GM19328 (cell line): ENCODE measurements around the gene FARSA.
"Not testable (repeated sequence)": the region's sequence is repeated elsewhere in the genome, so short reads cannot be mapped to it uniquely, and the experiment has no call there.

Source experiments
- ATAC-seq: cut with Tn5 transposase; IDR thresholded peaks from one replicate; pipeline ENCODE4 v1.9.1; 2021; ENCODE audit warnings: mild to moderate bottlenecking, moderate library complexity; ENCODE audit not compliant: unreplicated experiment

The FARSA gene

DNA sequence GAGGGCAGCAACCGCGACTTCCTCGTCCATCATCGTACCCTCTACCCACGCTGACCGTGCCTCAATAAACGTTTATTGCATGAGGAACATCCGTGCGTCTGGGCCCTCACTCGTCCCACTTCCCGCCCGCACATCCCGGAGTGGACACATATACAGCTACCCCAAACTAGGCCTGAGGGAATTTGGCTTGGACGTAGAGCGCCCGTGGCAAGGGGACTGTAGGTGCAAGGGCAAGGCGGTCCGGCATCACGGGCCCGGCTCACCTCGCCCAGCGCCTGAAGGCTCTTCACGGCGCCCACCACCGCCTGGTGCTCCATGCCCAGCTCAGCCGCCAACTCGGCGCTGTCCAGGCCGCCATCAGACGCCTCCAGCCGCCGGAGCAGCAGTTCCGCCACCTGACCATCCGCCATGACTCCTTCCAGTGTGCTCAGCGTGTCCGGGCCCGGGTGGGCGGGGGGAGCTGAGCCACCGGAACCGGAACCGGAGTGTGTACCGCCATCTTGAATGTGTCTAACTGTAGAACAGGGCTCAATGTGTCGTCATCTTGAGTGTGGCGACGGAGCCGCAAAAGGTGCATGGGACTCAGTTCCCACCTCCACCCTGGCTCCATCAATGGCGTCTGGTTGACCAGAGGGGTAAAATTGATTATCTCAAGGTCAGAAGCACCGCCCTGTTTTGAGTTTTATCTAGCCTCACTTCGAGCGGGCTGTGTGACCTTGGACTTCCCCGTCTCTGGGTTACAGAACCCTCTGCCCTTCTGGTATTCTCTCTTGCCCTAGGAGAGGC is at the start of gene FARSA:
FARSA (minus strand) TSS at position 425 of the 786 bp plus-strand sequence; CDS start at position 410, 15 bp downstream.
- peak; percentile 41 for ATAC-seq

DNA sequence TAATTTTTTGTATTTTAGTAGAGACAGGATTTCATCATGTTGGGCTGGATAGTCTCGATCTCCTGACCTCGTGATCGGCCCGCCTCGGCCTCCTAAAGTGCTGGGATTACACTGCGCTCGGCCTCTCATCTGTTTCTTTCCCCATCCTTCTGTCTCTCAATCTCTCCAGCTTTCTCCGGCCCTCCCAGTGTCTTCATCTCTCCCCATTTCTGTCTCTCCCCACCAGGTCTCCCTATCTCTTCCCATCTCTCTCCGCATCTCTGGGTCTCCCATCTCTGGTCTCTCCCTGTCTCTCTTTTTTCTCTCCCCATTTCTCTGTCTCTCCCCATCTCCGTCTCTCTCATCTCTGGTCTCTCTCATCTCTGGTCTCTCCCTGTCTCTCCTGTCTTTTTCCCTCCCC is 49.6 kb upstream of the FARSA start:
- ATAC-seq = no peak

DNA sequence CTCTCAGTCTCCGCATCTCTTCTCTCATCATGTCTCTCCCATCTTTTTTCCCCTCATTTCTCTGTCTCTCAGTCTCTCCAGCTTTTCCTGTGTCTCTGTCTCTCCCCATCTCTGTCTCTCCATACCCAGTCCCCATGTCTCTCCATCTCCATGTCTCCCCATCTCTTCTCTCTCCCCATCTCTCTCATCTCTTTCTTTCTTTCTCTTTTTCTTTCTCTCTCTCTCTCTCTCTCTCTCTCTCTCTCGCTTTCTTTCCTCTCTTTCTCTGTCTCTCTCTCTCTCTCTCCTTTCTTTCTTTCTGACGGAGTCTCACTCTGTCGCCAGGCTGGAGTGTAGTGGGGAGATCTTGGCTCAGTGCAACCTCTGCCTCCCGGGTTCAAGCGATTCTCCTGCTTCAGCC is 49.1 kb upstream of the FARSA start:
- ATAC-seq = no peak

DNA sequence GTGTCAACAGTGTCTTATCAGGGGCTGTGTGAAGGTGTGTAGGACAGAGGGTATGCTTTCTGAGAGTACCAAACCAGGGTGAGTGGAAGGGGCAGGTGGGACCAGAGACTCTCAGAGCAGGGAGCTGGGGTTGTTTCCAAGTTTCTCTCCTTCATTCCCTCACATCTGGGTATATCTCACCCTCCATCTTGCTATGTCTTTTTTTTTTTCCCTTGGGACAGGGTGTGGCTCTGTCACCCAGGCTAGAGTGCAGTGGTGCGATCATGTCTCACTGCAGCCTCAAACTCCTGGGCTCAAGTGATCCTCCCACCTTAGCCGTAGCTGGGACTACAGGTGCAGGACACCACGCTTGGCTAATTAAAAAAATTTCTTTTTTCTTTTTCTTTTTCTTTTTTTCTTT is 46.5 kb upstream of the FARSA start:
- no peak for ATAC-seq

DNA sequence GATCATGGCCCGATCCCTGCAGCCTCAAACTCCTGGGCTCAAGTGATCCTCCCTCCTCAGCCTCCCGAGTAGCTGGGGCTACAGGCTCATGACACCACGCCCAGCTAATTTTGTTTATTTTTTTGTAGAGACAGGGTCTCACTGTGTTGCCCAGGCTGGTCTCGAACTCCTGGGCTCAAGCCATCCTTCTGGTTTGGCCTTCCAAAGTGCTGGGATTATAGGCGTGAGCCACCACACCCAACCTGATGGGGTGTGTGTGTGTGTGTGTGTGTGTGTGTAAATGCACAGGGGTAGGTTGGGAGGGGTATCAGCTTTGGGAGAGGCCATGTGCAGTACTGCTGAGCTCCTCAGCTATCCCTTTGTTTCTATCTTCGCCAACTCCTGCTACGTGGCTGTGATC is 42.6 kb upstream of the FARSA start:
- ATAC-seq = not testable (repeated sequence)

DNA sequence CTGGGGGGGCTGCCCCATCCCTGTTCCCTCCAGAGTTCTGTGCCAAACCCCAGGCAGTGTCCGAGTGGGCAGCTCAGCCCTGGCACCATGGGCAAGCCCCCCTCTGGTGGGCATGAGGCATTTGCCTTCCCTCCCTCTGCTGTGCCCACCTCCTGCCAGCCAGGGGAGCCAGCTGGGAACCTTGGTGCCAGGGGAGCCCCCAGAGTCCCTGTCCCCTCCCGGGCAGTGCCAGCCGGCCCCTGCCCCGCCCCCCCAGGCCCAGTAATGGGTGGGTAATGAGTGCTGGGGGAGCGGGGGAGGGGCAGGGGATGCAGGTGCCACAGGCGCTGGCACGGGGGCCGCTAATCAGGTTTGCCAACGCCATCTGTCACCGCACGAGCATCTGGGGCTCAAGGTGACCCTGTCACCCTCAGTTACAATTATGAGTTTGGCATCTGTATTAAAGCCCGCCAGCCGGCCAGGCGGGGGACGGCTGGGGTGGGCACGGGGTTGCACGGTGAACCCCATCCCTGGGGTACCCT is 41.8 kb upstream of the FARSA start:
- ATAC-seq = no peak

DNA sequence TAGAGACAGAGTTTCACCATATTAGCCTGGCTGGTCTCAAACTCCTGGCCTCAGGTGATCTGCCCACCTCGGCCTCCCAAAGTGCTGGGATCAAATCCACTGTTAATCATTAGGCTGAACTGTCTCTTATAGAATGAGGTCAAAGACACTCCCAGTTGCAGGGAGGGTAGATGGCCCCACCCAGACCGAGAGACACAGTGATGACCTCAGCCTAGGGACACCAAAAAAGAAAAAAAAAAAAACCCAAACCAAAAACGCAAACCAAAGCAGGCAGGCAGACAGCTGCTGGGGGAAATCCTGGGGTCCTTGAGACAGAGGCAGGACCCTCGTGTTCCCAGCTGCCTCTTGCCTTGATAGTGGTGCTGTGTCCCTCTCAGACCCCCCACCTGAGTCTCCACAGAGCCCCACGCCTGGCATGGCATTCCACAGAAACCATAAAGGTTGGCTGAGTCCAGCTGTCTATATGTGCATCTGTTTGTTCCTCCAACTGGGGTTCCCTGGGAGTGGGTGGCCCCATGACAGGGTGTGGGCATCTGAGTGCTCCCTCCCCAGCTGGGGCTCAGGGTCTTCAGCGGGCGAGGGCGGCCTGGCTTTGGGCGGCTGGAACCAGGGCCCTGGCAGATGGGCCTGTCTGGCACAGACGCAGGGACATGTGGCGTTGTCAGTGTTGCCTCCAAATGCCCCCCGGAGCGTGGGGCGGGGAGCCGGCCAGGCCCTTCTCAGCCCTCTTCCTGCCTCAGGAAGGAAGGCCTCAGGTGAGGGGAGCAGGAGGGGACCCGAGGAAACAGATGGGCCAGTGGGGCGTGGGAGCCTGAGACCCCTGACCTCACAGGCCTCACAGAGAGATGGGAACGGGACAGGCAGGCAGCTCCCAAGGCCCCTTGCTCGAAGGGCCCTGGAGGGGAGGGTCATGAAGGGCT is 41.0 kb upstream of the FARSA start:
- no peak for ATAC-seq

DNA sequence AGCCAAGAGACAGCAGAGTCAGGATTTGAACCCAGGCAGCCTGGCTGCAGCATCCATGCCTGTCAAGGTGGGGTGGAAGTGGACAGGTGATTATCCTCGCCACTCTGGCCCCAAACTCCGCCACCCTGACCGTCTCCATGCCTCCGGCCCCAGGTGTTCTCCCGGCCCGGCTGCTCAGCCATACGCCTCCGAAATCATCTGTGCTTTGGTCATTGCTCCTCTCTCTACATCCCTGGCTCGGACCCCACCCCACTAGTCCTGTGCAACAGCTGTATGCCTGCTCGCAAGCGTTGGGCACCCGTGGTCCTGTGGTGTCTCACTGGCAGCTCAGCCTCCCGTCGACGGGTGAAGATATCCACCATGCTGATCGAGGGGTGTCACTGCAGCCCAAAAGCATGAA is 39.7 kb upstream of the FARSA start:
- no peak for ATAC-seq

DNA sequence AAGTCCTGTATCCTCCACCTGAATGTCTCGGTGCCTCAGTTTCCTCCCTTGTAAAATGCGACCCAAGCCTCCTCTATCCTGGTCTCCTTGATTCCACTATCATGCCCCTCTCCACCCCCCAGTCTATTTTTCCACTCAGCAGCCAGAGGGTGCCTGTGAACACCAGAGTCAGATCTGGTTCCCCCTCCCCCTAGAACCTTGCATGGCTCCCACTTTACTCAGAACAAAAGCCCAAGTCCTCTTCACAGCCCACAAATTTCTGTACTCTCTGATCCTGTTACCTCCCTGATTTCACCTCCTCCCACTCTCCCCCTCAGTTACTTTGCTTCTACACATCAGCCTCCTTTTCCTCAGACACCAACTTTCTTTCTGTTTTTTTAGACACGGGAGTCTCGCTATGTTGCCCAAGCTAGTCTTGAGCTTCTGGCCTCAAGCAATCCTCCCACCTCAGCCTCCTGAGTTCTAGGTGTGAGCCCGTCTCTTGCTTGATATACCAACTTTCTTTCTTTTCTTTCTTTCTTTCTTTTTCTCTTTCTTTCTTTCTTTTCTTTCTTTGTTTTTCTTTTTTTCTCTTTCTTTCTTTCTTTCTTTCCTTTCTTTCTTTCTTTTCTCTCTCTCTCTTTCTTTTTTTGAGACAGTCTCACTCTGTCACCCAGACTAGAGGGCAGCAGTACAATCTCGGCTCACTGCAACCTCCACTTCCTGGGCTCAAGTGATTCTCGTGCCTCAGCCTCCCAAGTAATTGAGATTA is 36.7 kb upstream of the FARSA start:
- no peak for ATAC-seq

DNA sequence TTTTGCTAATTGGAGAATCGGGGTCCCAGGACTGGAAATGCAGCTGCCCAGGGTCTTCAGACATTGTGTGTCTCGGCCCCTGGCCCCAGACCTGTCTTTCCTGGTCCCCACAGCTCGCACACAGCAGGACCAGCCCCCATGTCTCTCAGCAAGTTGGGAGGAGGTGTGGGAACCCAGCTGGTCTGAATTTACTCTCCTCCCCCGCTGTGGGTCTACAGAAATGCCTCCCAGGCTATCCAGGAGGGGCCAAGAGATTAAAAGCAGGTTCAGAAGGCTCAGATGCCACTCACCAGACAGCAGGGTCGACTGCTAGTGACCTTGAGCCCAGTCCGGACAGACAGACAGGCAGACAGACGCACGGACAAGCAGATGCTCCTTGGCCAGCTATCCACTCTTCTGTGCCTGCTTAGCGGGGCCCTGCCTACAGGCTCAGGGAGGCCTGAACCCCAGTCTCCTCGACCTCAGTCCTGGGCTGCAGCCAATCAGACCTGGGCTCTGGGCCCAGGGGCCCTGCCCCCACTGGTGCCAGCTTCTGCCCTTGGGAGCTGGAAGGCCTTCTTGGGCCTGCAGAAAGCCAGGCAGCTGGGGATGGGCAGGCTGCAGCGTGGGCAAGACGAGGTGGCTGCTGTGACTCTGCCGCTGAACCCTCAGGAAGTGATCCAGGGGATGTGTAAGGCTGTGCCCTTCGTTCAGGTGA is 35.9 kb upstream of the FARSA start, which contains the start of gene DAND5:
DAND5 (plus strand) TSS at position 285 of the 697 bp plus-strand sequence; CDS start at position 370, 85 bp downstream.
- no peak for ATAC-seq

DNA sequence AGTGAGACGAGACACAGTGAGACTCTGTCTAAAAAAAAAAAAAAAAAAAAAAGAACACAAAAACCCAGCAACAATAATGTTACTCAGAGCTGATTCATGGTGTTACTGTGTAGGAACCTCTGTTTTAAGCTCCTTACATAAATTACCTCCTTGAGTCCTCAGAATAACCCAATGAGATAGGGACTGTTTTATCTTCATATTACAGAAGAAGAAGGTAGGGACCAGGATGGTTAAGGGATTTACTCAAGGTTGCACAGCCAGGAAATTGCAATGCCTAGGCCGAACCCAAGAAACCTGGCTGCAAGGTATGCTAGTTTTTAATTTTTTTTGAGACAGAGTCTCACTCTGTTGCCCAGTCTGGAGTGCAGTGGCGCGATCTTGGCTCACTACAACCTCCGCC is 34.4 kb upstream of the FARSA start:
- no peak for ATAC-seq

DNA sequence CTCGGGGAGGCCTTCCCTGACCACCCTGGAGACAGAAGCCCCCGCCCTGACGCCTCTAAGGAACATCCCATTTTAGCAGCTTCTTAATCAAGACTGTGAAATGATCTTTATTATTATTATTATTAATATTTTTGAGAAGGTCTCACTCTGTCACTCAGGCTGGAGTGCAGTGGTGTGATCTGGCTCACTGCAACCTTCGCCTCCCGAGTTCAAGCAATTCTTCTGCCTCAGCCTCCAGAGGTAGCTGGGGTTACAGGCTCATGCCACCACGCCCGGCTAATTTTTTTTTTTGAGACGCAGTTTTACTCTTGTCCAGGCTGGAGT is 32.3 kb upstream of the FARSA start:
- no peak for ATAC-seq

DNA sequence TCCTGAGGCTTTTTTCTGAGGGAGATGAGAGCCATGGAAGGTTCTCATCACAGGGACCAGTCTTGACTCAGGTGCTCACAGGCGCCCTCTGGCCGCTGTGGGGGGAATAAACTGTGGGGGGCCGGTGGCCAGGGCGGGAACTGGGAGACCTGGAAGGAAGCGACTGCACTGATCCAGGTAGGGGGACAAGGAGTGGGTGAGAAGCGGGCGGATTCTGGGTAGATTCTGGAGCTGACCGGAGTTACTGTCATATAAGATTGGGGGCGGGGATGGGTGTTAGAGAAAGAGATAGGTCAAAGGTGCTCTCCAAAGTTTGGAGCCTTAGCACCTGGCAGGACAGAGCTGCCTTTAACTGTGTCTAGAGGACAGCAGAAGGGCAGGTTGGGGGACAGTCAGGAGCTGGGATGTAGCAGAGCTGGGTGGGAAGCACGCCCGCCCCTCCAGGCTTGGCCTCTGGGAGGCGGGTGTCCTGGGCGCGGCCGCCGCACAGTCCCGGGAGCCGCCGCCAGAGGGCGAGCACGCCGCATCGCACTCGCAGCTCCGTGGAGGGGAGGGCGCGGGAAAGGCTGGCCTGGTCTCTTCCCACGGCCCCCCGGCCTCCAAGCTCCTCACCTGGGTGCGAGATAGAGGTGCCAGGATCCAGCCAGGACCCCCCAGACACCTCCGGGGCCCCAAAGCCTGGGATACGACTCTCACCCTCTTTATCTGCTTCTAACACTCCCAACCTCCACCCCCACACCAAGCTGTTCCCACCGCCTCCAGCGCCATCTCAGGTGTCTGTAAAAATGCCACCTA is 31.7 kb upstream of the FARSA start:
- no peak for ATAC-seq

DNA sequence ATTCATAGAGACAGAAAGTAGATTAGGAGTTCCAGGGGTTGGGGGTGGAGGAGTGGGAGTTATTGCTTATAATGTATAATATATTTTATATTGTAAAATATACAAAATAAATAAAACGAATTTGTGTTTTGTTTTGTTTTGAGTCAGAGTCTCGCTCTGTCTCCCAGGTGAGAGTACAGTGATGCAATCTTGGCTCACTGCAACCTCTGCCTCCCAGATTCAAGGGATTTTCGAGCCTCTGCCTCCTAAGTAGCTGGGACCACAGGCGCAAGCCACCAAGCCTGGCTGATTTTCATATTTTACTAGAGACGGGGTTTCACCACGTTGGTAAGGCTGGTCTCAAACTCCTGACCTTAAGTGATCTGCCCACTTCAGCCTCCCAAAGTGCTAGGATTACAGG is 26.0 kb upstream of the FARSA start:
- no peak for ATAC-seq

DNA sequence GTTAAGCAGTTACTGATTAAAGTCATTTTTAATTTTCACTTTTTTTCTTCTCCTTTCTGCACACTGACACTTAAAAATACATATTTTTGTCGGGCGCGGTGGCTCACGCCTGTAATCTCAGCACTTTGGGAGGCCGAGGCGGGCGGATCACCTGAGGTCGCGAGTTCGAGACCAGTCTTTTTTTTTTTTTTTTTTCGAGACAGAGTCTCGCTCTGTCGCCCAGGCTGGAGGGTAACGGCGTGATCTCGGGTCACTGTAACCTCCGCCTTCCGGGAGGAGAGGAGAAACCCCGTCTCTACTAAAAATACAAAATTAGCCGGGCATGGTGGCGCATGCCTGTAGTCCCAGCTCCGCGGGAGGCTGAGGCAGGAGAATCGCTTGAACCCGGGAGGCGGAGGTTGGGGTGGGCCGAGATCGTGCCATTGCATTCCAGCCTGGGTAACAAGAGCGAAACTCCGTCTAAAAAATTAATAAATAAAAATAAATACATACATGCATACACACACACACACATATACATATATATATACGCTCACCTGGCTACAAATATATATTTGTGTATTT is 24.0 kb upstream of the FARSA start:
- ATAC-seq = not testable (repeated sequence)

DNA sequence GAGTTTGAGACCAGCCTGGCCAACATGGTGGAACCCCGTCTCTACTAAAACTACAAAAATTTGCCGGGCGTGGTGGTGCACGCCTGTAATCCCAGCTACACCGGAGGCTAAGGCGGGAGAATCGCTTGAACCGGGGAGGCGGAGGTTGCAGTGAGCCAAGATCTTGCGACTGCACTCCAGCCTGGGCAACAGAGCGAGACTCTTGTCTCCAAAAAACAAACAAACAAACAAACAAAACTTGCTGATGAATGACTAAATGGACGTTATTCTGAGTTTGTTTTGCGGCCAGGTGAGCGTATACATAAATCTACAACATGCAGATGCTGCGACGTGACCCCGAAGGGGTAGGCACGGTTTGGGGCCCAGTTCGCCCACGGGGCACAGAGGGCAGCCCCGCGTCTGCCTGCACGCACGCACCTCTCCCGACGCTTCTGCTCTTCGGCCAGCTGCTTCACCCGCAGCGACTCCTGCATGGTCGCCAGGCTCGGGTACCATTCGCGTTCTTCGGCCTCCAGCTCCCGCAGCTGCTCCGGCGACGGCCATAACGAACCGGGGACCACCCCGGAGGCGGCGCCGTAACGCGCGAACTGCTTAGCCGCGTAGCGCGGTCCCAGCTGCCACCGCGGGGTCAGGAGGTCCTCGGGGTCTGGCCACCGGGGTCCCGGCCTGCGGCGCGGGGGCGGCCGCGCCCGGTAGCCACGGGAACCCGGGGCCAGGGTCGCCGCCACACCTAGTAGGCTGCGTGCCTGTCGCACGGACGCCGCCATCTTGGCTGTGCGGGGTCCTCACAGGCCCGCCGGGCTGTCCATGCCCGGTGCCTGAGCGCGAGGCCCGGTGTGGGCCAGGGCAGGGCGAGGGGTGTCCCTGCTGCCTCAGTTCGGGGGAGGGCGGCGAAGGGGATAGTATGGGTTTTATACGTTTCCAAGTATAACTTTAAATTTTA is 23.2 kb upstream of the FARSA start, which contains the start of gene GADD45GIP1:
GADD45GIP1 (minus strand) TSS at position 778 of the 943 bp plus-strand sequence; CDS start at position 767, 11 bp downstream.
- peak; percentile 65 for ATAC-seq

DNA sequence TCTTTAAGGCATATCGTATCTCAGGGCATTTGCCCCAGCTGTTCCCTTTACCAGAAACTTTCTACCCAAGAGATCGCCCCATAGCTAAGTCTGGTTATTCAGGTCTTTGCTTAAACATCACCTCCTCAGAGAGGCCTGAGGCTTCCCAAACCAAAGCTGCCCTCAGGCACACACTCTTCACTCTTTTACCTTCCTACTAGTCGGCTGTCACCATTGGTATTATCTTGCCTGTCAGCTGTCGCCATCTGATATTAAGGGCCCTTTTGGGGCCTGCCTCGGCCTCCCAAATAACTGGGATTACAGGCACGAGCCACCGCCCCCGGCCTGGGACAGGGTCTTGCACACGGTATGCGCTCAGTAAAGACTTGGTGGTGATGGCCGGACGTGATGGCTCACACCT is 22.5 kb upstream of the FARSA start:
- ATAC-seq = no peak

DNA sequence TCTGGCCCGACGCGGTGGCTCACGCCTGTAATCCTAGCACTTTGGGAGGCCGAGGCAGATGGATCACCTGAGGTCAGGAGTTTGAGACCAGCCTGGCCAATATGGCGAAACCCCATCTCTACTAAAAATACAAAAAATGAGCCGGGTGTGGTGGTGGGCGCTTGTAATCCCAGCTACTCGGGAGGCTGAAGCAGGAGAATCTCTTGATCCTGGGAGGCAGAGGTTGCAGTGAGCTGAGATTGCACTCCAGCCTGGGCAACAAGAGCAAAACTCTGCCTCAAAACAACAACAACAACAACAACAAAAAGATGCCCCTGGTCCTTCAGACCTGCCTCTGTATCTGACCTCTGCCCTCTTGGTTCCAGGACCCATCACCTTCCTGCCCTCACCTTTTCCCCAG is 22.1 kb upstream of the FARSA start:
- ATAC-seq = not testable (repeated sequence)
